ENCODE results near the gene SHROOM3. TPM values are rescaled to one million over a fixed set of nuclear protein-coding genes. Genes with fewer than 3 reads are reported as not detected.

The SHROOM3 gene
- total and polyA plus RNA-seq, 12 donors: 1.1 to 16.2 (median 8.8) TPM

DNA sequence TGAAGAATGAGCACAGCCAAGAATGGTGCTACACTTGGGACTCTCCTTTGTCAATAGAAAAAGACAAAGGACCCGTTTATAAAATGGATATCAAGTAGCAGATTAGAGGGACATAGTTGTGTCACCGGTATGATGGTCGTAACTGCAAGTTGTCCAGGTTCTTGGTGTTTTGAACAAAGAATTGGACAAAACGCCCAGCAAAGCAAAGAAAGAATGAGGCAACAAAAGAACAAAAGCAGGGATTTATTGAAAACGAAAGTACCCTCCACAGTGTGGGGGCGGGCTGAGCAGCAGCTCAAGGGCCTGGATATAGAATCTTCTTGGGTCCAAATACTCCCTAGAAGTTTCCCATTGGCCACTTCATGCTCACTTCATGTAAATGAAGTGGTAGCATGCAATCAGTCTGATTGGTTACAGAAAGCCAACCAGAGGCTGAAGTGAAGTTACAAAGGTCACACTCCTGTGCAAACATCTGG lies 54.7 kb downstream of the SHROOM3 start:
- Histone ChIP-seq H3K9me3 (replicated peaks in 1 of 3) (no peaks in the 10 kb centered on the region), H3K4me1 (replicated peaks in 1 of 2) (no peaks in the 10 kb centered on the region), H3K27ac (no peak overlapping the region), H3K27me3 (no peaks in the 10 kb centered on the region), H3K36me3 (replicated peaks in 1 of 2) (no peaks in the 10 kb centered on the region), H3K4me3 (no peak overlapping the region)
- WGBS, 4 donors: 75 to 84% (median 78%) methylated on average over 6 of the region's 6 CpGs
- TF ChIP-seq POLR2A (IDR thresholded peaks at IDR 0.05) (no peak), CTCF (IDR thresholded peaks at IDR 0.05) (no peak)
- intact Hi-C loops (cut with DNase I): no loop called here
- DNase-seq: no peak

DNA sequence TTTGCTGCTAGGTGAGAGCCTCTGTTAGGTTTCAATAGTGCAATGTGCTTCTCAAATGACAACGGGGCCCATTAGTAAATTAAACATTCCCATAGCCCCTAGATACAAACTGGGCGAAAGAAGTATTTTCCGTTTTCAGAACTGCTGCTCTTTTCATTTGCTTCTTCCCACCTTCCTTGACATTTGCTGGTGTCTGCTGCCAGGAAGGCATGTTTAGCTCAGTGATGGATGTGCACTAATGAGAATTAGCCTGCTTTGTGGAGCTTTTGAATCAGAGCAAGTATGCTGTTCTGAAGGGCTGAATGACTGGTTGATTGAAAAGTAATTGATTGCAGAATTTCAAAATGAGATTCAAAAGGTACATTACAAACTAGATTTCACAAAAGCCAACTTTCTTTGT lies 57.0 kb downstream of the SHROOM3 start:
- WGBS, 4 donors: 68 to 81% (median 77%) methylated on average over 3 of the region's 3 CpGs
- Histone ChIP-seq H3K4me1 (replicated peaks in 1 of 2) (no peaks in the 10 kb centered on the region), H3K27me3 (no peaks in the 10 kb centered on the region), H3K27ac (no peak overlapping the region), H3K4me3 (no peak overlapping the region), H3K36me3 (replicated peaks in 1 of 2) (no peaks in the 10 kb centered on the region), H3K9me3 (replicated peaks in 1 of 3) (no peaks in the 10 kb centered on the region)
- TF ChIP-seq CTCF (IDR thresholded peaks at IDR 0.05) (no peak), POLR2A (IDR thresholded peaks at IDR 0.05) (no peak)
- DNase-seq: no peak
- intact Hi-C loops (cut with DNase I): no loop called here

- Histone ChIP-seq H3K4me3 (no peak overlapping the region), H3K36me3 (replicated peaks in 1 of 2) (no peaks in the 10 kb centered on the region), H3K4me1 (replicated peaks in 1 of 2) (no peaks in the 10 kb centered on the region), H3K27ac (no peak overlapping the region), H3K9me3 (replicated peaks in 1 of 3) (no peaks in the 10 kb centered on the region), H3K27me3 (no peaks in the 10 kb centered on the region)
- WGBS, 4 donors: 76 to 90% (median 86%) methylated on average over 5 of the region's 5 CpGs
- intact Hi-C loops (cut with DNase I): no loop called here
- DNase-seq: no peak
- TF ChIP-seq POLR2A (IDR thresholded peaks at IDR 0.05): no peak
- no peak for TF ChIP-seq CTCF (IDR thresholded peaks at IDR 0.05)
Measured at GRCh38 chr4:76494243-76494642, 59.2 kb downstream of the SHROOM3 start.

- TF ChIP-seq POLR2A (IDR thresholded peaks at IDR 0.05) (no peak), CTCF (IDR thresholded peaks at IDR 0.05) (no peak)
- H3K27ac ChIP-seq: no peak overlapping the region
- no peaks in the 10 kb centered on the region for H3K9me3 ChIP-seq (replicated peaks in 1 of 3)
- no peak for DNase-seq
- no peak overlapping the region for H3K4me3 ChIP-seq
- H3K36me3 ChIP-seq (replicated peaks in 1 of 2): no peaks in the 10 kb centered on the region
- H3K27me3 ChIP-seq: no peaks in the 10 kb centered on the region
- H3K4me1 ChIP-seq (replicated peaks in 1 of 2): no peaks in the 10 kb centered on the region
- intact Hi-C loops (cut with DNase I): loop anchor here in 1 of 2 donors (5.0 kb wide), 1 partner anchor 68 kb away; no protein-coding TSS in a partner anchor
- 86 to 94% (median 88%) methylated on average over 6 of the region's 6 CpGs for WGBS, 4 donors
Measured at GRCh38 chr4:76494871-76495590, 60.0 kb downstream of the SHROOM3 start.

All from adrenal gland (tissue), 12 donors.